Fibroblast of mammary gland (primary cell): ENCODE data around the gene RNF31.
A peak's percentile ranks its signal among the peaks of the same experiment; 100 is the strongest.

ENCODE experiments used
- DNase-seq: peaks from one replicate; pipeline ENCODE4 v3.0.0-alpha.2; 2010; ENCODE audit warnings: low read depth
- H3K4me3 ChIP-seq: 2 replicates; pipeline ENCODE4 v1.5.1; 2011; ENCODE audit warnings: low read depth, mild to moderate bottlenecking, low read length, moderate library complexity; ENCODE audit not compliant: control insufficient read depth
- CTCF ChIP-seq: conservative IDR thresholded peaks from 2 replicates; pipeline ENCODE4 v1.5.1; 2011; ENCODE audit warnings: low read depth, low read length, inconsistent platforms; ENCODE audit not compliant: control insufficient read depth, insufficient read depth

RNF31 gene

DNA sequence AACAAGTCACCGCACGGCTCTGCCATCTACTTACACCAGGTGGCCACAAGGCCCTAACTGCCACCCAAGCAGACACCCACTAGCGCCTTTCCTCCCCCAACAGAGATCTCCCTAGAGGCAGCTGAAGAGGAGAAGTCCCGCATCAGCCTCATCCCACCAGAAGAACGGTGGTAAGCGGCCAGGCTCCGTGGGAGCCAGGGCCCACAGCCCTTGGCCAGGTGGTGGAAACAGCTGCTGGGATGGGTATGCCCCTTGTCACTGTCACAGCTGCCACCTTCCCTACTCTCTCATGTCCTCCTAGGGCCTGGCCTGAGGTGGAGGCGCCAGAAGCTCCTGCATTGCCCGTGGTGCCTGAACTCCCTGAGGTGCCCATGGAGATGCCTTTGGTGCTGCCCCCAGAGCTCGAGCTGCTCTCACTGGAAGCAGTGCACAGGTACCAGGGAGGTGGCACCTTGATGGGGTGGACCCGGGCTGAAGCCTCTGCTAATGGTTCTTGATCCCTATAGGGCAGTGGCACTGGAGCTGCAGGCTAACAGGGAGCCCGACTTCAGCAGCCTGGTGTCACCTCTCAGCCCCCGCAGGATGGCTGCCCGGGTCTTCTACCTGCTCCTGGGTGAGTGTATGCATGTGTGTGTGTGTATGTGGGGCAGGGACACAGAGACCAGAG is 32.1 kb downstream of the RNF31 start:
- TF ChIP-seq CTCF = no peak

DNA sequence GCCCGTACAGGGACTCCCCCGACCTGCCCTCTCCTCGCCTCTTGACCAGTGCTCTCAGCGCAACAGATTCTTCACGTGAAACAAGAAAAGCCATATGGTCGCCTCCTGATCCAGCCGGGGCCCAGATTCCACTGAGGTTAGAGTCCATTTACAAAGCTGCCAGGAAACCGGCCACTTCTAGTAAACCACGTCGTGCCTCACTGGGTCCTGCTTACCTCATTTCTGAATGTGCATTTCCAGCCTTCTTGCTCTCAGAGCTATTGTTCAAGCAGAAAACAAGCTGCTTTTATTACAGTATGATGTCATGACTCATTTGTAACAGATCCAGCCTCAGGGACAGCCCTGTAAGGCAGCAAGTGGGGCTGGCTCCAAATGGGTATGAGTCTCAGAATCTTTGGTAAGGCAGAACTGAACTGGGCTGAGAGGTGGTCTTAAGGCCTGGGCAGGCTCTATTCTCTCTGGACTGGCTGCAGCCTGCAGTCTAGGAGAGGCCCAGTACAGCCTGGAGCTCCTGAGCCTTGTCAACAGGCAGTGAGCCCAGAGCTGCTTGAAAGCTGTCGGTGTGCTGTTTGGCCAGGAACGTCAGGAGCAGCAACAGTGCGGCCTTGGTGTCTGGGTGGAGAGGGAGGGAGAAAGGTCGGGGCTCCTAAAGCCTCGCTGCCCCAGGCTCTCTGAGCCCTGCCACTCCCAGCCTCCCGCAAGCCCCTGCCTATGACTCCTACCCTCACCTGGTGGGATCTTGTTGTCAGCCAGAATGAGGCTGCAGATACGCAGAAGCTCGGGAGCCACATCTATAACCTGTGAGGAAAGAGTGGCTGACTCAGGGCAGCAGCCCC is 32.9 kb downstream of the RNF31 start:
- TF ChIP-seq CTCF = no peak
- H3K4me3 ChIP-seq = no peak overlapping the region
- DNase-seq = peak; percentile 88

More for the DNA sequence above, 32.1 kb downstream of the RNF31 start:
- no peak overlapping the region for H3K4me3 ChIP-seq
- DNase-seq = no peak

GRCh38 chr14:24181371-24182077 is 34.2 kb downstream of the RNF31 start:
- DNase-seq = no peak
- H3K4me3 ChIP-seq = no peak overlapping the region

GRCh38 chr14:24182110-24182882 is 35.0 kb downstream of the RNF31 start:
- no peak for TF ChIP-seq CTCF
- no peak for DNase-seq
- no peak overlapping the region for H3K4me3 ChIP-seq

More at GRCh38 chr14:24181371-24182077, 34.2 kb downstream of the RNF31 start:
- no peak for TF ChIP-seq CTCF

- H3K4me3 ChIP-seq = no peak overlapping the region
- TF ChIP-seq CTCF = no peak
- no peak for DNase-seq
Observed at GRCh38 chr14:24183014-24183481, 35.8 kb downstream of the RNF31 start.

DNA sequence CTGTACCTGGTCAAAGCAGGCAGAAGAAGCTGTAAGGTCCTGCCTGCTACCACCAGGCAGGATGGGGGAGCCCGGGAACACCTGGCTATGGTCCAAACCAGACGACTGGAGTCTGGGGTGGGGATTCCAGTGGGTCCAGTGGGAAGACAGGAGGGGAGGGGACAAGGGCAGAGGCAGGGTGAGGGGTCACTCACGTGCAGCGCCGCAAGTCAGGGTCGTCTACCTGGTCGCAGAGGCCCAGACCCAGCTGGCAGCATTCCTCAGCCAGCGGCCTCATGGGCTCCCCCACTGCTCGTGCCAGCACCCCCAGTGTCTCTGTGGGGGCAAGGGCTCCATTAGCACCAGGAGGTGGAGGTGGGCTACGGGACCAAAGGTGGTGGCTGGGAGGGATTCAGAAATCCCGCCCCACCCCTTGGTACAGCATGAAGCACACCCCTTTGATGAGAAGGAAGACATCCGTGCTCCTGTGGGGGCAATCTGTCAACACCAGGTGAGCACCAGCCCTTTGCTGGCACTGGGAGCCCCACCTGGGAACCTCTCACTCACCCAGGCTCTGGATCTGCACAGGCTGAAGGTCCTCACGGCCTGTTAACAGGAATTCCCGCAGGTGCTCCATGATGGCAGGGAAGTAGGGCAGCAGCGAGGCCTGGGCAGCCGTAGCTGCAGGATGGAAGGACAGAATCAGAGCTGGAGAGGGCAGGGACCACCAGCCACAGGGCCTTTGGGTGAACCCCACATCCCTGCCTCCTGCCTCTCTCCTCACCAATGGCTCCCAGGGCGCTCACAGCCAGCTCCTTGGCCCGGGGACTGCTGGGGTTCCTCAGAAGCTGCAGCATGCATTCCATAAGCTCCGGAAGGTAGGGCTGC is 37.0 kb downstream of the RNF31 start:
- no peak overlapping the region for H3K4me3 ChIP-seq
- TF ChIP-seq CTCF = no peak
- no peak for DNase-seq
